Stomach smooth muscle (tissue), 2 donors: ENCODE data around the gene GPRIN1.

Experiments used
- H3K27ac ChIP-seq: one replicate; pipeline ENCODE4 v1.7.0; 2013; ENCODE audit warnings: mild to moderate bottlenecking, low read length, inconsistent platforms
- H3K27me3 ChIP-seq, 2 donors: one replicate each; pipeline ENCODE4 v1.7.0; 2013; ENCODE audit warnings: low read length in 2 of 2; ENCODE audit not compliant: insufficient read depth in 2 of 2, control insufficient read depth in 1 of 2
- H3K36me3 ChIP-seq, 2 donors: one replicate each; pipeline ENCODE4 v1.7.0; 2013; ENCODE audit warnings: low read length in 2 of 2; ENCODE audit not compliant: control insufficient read depth in 2 of 2, insufficient read depth in 2 of 2
- H3K4me1 ChIP-seq: one replicate; pipeline ENCODE4 v1.7.0; 2013; ENCODE audit warnings: low read length; ENCODE audit not compliant: control insufficient read depth, insufficient read depth
- H3K4me3 ChIP-seq, 2 donors: one replicate each; pipeline ENCODE4 v1.7.0; 2013; ENCODE audit warnings: low read length in 2 of 2
- H3K9ac ChIP-seq, 2 donors: one replicate each; pipeline ENCODE4 v1.7.0; 2013; ENCODE audit warnings: low read length in 2 of 2, mild to moderate bottlenecking in 1 of 2
- H3K9me3 ChIP-seq, 2 donors: one replicate each; pipeline ENCODE4 v1.7.0; 2013; ENCODE audit warnings: low read length in 2 of 2; ENCODE audit not compliant: control insufficient read depth in 2 of 2
- donor health status: healthy.
- donor health status: Pancreatic carcinoma.

The GPRIN1 gene

DNA sequence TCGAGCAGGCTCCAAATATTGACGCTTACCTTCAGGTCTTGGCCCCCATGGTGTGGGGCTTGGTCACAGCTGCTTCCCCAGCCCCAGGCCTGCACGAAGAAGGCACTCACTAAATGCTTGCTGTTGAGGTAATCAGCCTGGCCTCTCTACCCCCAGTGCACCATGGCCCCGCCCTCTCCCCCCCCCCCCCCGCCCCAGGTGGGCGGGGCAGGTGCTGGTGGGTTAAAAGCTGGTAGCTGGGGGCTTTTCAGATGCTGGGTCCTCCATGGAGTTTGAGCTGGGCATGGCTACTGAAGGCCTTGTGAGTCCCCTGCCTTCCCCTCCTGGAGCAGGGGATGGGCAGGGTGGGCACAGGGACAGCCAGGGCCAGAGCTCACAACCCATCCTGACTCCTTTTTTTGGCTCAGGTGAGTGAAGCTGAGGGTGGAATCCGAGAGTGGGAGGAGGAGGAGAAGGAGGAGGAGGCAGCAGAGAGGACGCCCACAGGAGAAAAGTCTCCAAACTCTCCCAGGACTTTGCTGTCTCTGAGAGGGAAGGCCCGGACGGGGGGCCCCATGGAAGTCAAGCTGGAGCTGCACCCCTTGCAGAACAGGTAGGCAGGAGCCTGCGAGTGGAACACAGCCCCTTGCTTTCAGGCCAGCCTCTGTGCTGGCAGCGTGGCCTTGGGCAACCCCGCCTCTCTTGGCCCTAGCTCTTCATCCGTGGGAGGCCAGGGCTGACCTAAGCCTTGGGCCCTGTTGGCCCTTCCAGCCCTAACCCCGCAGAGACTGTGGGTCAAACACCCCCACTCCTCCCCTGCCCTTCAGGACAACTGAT, 32.9 kb upstream of the GPRIN1 start:
- no peaks in the 10 kb centered on the region for H3K36me3 ChIP-seq
- no peak overlapping the region for H3K9ac ChIP-seq
- no peaks in the 10 kb centered on the region for H3K27me3 ChIP-seq
- H3K4me3 ChIP-seq, result no peak overlapping the region
- no peaks in the 10 kb centered on the region for H3K9me3 ChIP-seq
- peaks cover 10% of the 10 kb centered on the region for H3K4me1 ChIP-seq
- no peak overlapping the region for H3K27ac ChIP-seq

DNA sequence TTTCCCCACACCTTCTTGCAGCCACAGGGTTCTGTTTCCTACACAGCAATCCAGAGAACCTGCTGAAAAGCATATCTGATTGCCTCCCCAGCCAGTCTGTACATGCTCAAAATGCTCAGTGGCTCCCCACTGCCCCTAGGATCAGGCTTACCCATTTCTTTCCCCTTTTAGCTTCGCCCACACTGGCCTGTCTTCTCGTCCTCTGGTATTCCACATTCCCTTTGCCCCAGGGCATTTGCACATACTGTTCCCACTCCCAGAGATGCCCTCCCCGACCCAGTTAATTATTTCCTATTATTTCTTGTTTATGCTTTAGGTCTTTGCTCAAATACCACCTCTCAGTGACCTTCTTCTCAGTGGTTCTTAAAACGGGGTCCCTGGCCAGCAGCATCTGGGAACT, 30.7 kb upstream of the GPRIN1 start:
- peaks cover 0 to under 1% of the 10 kb centered on the region in 2 donors for H3K9me3 ChIP-seq
- no peaks in the 10 kb centered on the region for H3K27me3 ChIP-seq
- H3K4me1 ChIP-seq, result peaks cover 4% of the 10 kb centered on the region
- no peaks in the 10 kb centered on the region for H3K36me3 ChIP-seq
- no peak overlapping the region for H3K9ac ChIP-seq
- no peak overlapping the region for H3K4me3 ChIP-seq
- no peak overlapping the region for H3K27ac ChIP-seq

DNA sequence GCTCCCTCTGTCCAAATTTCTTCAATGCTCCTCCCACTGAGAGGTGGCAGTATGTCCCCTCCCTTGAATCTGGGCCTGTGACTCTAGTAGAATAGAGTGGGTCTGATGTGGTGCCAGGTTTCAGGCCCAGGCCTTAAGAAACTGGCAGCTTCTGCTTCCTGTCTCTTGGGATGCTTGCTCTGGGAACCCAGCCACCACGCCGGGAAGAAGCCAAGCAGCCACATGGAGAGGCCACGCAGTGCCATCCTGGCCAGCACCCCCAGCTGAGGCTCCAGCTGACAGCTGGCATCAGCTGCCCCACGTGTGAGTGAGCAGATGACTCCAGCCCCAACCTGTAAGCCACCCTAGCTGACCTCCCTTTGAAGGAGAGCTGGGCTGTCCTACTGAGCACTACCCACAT, 30.0 kb upstream of the GPRIN1 start:
- Histone ChIP-seq H3K27me3 (peaks cover 0 to 5% of the 10 kb centered on the region in 2 donors), H3K9me3 (peaks cover 0 to 4% of the 10 kb centered on the region in 2 donors), H3K27ac (no peak overlapping the region), H3K4me3 (no peak overlapping the region), H3K9ac (no peak overlapping the region), H3K4me1 (peaks cover 4% of the 10 kb centered on the region), H3K36me3 (no peaks in the 10 kb centered on the region)

DNA sequence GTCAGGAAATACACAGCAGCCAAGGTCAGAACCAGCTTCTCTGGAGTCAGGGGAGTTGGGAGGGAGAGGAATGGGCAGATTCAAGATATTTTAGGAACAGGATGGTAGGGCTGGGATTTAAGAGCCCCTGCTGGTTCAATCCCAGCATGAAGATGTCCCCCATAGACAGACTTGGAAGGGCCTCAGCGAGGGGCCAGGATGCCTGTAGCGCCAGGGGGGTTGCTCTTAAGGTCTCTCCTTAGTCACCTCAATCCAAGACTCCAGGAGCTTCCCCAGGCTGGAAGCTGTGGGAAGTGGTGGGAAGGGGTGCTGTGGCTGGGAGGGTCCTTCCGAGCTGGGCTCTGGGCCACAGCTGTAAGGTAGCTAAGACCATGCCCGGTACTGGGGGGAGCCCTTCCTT, 29.3 kb upstream of the GPRIN1 start:
- no peak overlapping the region for H3K9ac ChIP-seq
- peaks cover 0 to 4% of the 10 kb centered on the region in 2 donors for H3K9me3 ChIP-seq
- peaks cover 0 to 6% of the 10 kb centered on the region in 2 donors for H3K27me3 ChIP-seq
- H3K4me1 ChIP-seq, result peaks cover 4% of the 10 kb centered on the region
- H3K4me3 ChIP-seq, result no peak overlapping the region
- H3K36me3 ChIP-seq, result no peaks in the 10 kb centered on the region
- no peak overlapping the region for H3K27ac ChIP-seq

DNA sequence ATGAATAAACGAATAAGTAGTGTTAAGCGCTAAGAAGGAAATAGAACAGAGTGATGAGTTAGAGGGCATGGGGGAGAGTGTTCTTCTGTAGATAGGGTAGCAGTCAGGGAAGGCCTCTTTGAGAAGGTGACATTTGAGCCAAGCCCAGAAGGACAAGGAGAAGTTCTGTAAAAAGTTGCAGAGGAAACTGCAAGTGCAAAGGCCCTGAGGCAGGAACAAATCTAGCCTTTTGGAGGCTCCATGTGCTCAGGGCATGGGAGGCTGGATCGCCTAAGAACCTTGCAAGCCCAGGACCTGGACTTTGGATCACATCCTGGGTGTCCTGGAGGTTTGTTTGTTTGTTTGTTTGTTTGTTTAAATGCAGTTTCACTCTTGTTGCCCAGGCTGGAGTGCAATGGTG, 28.5 kb upstream of the GPRIN1 start:
- H3K9me3 ChIP-seq, result peaks cover 0 to 4% of the 10 kb centered on the region in 2 donors
- H3K27ac ChIP-seq, result no peak overlapping the region
- H3K36me3 ChIP-seq, result no peaks in the 10 kb centered on the region
- no peak overlapping the region for H3K9ac ChIP-seq
- H3K4me1 ChIP-seq, result peaks cover 4% of the 10 kb centered on the region
- H3K27me3 ChIP-seq, result peaks cover 0 to 9% of the 10 kb centered on the region in 2 donors
- H3K4me3 ChIP-seq, result no peak overlapping the region

DNA sequence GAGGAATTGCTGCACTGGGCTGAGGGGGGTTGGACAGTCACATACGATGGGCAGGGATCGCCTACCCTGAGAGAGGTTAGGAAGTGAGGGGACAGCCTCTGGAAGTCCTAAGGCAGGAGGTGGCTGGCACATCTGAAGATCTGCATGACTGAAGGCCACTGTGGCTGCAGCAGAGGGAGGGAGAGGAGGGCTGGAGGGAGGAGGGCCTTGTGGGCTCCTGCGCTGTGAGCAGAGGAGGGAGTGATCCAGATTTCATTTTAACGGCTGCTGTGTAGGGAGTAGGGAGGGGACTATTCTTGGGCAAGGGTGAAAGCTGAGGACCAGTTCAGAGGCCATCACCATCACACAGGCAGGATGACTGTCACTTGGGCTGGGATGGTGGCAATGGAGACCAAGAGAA, 27.6 kb upstream of the GPRIN1 start:
- peaks cover 0 to 4% of the 10 kb centered on the region in 2 donors for H3K9me3 ChIP-seq
- no peak overlapping the region for H3K9ac ChIP-seq
- H3K27ac ChIP-seq, result no peak overlapping the region
- H3K4me3 ChIP-seq, result no peak overlapping the region
- H3K4me1 ChIP-seq, result peaks cover 4% of the 10 kb centered on the region
- no peaks in the 10 kb centered on the region for H3K36me3 ChIP-seq
- H3K27me3 ChIP-seq, result peaks cover 4 to 9% of the 10 kb centered on the region in 2 donors

DNA sequence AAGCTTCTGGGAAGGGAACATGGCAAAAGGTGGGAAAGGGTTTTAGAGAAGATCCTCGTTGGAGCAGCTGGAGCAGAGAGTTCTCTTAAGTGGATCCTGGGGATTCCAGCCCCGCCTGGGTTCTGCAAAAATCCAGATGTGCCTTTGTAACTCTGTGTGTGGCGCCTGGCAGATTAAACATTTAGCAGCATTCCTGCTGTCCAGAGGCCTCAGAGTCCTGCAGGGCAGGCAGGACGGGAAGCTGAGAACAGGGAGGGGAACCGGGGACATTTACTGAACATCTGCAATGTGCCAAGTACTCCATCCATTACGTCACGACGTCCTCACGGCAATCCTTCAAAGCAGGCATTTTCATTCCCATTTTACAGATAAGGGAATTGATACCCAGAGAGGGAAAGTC, 26.5 kb upstream of the GPRIN1 start:
- Histone ChIP-seq H3K27ac (no peak overlapping the region), H3K36me3 (no peaks in the 10 kb centered on the region), H3K4me3 (no peak overlapping the region), H3K9ac (no peak overlapping the region), H3K27me3 (peaks cover 11 to 13% of the 10 kb centered on the region in 2 donors), H3K9me3 (peaks cover 0 to 4% of the 10 kb centered on the region in 2 donors), H3K4me1 (peaks cover 4% of the 10 kb centered on the region)

DNA sequence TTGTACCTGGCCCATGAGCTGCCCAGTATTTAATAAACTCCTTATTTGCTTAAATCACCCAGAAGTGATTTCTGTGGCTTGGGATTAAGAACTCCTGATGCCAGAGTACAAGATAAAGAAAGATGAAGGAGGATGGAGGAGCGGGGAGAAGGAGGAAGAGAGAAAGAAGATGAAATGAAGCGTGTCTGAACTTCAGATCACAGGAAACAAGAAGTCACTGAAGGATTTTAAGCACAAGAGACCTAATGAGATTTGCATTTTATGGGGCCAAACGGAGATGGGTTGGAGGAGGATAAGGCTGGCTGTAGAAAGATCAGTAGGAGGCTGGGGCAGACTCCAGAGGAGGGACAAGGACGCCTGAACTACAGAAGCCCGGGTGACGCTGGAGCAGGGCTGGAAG, 23.6 kb upstream of the GPRIN1 start:
- Histone ChIP-seq H3K9ac (no peak overlapping the region), H3K27ac (no peak overlapping the region), H3K27me3 (peaks cover 33 to 39% of the 10 kb centered on the region in 2 donors), H3K9me3 (peaks cover 0 to 4% of the 10 kb centered on the region in 2 donors), H3K4me1 (peaks cover 17% of the 10 kb centered on the region), H3K36me3 (no peaks in the 10 kb centered on the region), H3K4me3 (no peak overlapping the region)

DNA sequence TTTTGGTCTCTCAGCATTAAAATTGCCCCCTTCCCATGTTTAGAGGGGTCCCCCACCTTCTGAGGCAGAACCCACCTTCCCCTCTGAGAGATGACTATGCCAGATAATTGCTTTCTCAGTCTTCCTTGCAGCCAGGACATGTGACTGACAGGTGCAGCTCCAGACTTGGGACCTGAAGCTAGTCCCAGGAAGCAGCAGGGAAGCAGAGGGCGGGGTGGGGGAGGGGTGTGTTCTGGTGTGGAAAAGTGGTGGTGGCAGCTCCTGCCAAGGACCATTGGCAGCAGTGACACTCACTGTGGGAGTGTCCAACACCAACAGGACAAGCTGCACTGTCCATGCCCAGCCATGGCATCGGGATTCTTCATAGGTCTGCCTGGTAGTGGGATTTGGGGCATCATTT, 22.8 kb upstream of the GPRIN1 start:
- Histone ChIP-seq H3K36me3 (no peaks in the 10 kb centered on the region), H3K9ac (no peak overlapping the region), H3K27me3 (peaks cover 42 to 48% of the 10 kb centered on the region in 2 donors), H3K27ac (no peak overlapping the region), H3K9me3 (peaks cover 0 to 4% of the 10 kb centered on the region in 2 donors), H3K4me1 (peaks cover 17% of the 10 kb centered on the region), H3K4me3 (no peak overlapping the region)

DNA sequence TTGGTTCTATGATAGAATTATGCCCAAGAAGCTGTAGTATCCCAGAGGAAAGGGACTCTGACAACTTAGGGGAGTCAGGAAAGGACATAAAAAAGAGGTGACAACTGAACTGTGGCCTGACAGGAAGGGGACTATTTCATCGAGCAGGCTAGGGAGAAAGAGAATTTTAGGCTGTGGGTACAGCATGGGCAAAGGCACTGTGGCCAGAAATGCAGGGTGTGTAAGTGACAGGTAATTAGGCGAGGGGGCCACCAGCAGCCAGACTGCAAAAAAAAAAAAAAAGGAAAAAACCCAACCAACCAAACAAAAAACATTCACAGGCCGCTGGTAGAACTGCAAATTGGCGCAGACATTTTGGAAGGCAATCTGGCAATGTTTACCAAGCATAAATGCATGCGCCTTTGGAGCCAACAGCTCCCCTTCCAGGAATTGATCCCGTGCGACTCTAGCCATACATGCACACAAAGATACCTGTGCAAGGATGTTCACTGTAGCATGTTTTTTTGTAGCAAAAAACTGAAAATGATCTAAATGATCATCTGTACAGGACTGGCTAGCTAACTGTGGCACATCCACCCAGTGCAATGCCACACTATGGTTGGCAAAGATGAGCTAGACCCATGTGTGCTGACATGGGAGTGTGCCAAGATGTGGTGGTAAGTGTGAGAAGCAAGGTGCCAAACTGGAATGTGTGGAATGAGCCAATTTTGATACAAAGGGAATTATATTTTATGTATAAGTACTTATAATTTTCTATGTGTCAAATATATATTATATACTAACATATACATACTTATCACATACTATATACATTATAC, 21.6 kb upstream of the GPRIN1 start:
- no peaks in the 10 kb centered on the region for H3K36me3 ChIP-seq
- no peak overlapping the region for H3K9ac ChIP-seq
- peaks cover 0 to 4% of the 10 kb centered on the region in 2 donors for H3K9me3 ChIP-seq
- no peak overlapping the region for H3K4me3 ChIP-seq
- no peak overlapping the region for H3K27ac ChIP-seq
- H3K4me1 ChIP-seq, result peaks cover 17% of the 10 kb centered on the region
- H3K27me3 ChIP-seq, result peaks cover 53 to 58% of the 10 kb centered on the region in 2 donors
